ENCODE results near the gene EXOC2. TPM values are rescaled to one million over a fixed set of nuclear protein-coding genes. Genes with fewer than 3 reads are reported as not detected.
A peak's percentile ranks its signal among the peaks of the same experiment; 100 is the strongest.

The EXOC2 gene
- total RNA-seq, 3 donors from 2014 or later (not counting 1 experiment from before 2014, with no cell fraction given): 22.1 to 30.8 (median 26.5) TPM

DNA sequence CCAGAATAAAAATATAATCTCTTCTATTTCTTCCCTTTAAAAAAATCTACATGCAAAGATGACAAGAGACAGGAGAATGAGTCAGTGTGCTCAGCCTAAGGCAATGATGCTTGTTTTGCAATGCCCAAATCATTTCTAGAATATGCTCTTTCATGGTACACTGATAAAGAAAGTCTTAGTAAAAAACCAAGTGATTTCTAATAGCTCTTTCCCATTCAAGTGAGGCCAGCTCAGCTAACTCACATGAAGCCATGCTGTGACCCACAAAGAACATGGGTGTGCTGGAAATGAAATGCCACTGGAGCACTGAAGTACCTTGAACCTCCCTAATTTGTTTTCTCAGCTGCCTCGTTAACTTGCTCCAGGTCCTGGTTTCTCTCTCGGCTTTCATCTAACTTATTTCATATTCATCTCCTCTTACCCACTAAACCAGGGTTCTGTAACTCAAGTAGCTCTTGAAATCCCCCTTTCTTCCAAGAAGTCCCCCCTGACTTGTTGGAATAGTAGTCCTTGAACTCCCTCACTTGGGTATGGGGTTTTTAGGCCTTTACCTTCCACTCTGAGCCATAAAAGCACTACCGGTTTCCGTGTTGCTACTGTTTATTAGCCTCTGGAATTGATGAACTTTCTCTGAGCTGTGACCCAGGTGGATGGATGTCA lies 208.7 kb downstream of the EXOC2 start:
- 86% methylated on average over 4 of the region's 4 CpGs for WGBS (ENCODE audit: insufficient coverage)
- H3K27me3 ChIP-seq (ENCODE audit: control insufficient read depth, insufficient read depth, low read length): no peaks in the 10 kb centered on the region
- Mint-ChIP-seq H3K36me3 (no peaks in the 10 kb centered on the region), H3K27ac (no peak overlapping the region), H3K9me3 (no peaks in the 10 kb centered on the region), H3K27me3 (ENCODE audit: low read depth in 2 of 2) (no peaks in the 10 kb centered on the region), H3K4me3 (no peak overlapping the region), H3K4me1 (peaks cover 6% of the 10 kb centered on the region in 2 donors)
- ATAC-seq (no peak), DNase-seq (no peak)
- no peak overlapping the region for H3K27ac ChIP-seq (ENCODE audit: low read length)
- H3K4me3 ChIP-seq (ENCODE audit: low read length): no peak overlapping the region
- peaks cover 16% of the 10 kb centered on the region for H3K36me3 ChIP-seq (ENCODE audit: control insufficient read depth, insufficient read depth, low read length)
- no peaks in the 10 kb centered on the region for H3K9me3 ChIP-seq (ENCODE audit: control insufficient read depth, insufficient read depth, low read length)
- intact Hi-C loops (cut with micrococcal nuclease): no loop called here
- H3K4me1 ChIP-seq (ENCODE audit: control insufficient read depth, insufficient read depth, low read length): peaks cover 4% of the 10 kb centered on the region
- TF ChIP-seq, protein P1, sequence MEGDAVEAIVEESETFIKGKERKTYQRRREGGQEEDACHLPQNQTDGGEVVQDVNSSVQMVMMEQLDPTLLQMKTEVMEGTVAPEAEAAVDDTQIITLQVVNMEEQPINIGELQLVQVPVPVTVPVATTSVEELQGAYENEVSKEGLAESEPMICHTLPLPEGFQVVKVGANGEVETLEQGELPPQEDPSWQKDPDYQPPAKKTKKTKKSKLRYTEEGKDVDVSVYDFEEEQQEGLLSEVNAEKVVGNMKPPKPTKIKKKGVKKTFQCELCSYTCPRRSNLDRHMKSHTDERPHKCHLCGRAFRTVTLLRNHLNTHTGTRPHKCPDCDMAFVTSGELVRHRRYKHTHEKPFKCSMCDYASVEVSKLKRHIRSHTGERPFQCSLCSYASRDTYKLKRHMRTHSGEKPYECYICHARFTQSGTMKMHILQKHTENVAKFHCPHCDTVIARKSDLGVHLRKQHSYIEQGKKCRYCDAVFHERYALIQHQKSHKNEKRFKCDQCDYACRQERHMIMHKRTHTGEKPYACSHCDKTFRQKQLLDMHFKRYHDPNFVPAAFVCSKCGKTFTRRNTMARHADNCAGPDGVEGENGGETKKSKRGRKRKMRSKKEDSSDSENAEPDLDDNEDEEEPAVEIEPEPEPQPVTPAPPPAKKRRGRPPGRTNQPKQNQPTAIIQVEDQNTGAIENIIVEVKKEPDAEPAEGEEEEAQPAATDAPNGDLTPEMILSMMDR (IDR thresholded peaks at IDR 0.05): no peak

DNA sequence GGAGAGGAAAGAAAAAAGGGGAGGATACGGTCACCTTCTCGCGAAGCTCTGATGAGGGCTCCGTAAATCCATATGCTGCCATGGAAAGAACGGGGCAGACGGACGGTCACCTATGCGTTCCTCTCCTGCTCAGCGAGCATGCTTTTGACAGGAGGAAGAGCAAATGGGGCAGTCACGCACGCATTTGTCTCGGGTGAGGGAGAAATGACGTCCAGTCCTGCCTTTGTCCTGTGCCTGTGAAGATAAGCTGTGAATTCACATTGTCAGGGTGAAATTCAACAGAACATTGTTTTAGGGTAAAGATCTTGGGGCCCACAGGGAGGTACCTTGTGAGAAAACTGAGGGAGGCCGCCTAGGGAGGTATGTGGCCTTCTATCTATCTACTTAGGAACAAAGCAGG lies 217.6 kb downstream of the EXOC2 start:
- H3K36me3 Mint-ChIP-seq: no peaks in the 10 kb centered on the region
- peak overlapping the region; percentile 33 for H3K27ac ChIP-seq (ENCODE audit: low read length)
- no peaks in the 10 kb centered on the region for H3K9me3 Mint-ChIP-seq
- TF ChIP-seq, protein P1 (IDR thresholded peaks at IDR 0.05): no peak
- H3K9me3 ChIP-seq (ENCODE audit: control insufficient read depth, insufficient read depth, low read length): no peaks in the 10 kb centered on the region
- WGBS (ENCODE audit: insufficient coverage): 79% methylated on average over 14 of the region's 14 CpGs
- peaks cover 32 to 33% of the 10 kb centered on the region in 2 donors for H3K4me1 Mint-ChIP-seq
- no peaks in the 10 kb centered on the region for H3K36me3 ChIP-seq (ENCODE audit: control insufficient read depth, insufficient read depth, low read length)
- peak overlapping the region; percentile 8 to 16 for H3K27ac Mint-ChIP-seq
- peak overlapping the region; percentile 68 for H3K4me3 Mint-ChIP-seq
- H3K4me3 ChIP-seq (ENCODE audit: low read length): no peak overlapping the region
- ATAC-seq (peak; percentile 34 to 52 (median 36)), DNase-seq (no peak)
- no peaks in the 10 kb centered on the region for H3K27me3 ChIP-seq (ENCODE audit: control insufficient read depth, insufficient read depth, low read length)
- peaks cover 24% of the 10 kb centered on the region for H3K4me1 ChIP-seq (ENCODE audit: control insufficient read depth, insufficient read depth, low read length)
- H3K27me3 Mint-ChIP-seq (ENCODE audit: low read depth in 2 of 2): no peaks in the 10 kb centered on the region
- intact Hi-C loops (cut with micrococcal nuclease): loop anchor here (10.0 kb wide), 1 partner anchor 51 kb away; no protein-coding TSS in a partner anchor

DNA sequence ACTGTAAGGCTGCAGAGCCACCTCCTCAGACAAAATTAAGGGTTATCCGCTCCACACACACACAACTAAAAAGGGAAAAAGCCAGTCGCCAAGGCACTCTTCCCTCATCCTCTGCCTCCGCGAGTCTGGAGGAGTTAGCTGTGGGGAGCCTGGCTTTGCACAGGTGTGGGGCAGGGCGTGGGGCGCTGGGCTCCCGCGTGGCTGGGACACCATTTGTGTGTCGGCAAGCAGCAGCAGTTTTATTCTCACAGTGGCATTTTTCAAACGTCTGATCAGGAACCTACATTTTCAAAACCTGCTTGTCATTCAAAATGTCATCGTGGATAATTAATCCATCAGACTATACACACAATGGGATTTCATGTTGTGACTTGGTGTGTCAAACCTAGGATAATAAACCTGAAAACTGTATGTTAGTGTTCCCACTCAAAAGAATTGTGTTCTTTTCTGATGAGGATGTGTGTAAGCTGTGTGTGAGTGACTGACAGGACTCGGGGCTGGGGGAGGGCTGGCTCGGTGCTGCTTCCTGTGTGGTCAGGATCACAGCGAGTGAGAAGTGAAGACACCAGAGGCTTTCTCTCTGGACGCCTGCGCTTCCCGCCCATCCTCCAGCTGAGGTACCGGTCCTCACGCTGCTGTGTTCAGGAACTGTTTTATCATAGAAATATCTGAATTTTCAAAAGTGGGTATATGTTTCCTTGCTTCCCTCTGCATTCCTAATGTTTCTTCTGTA lies 218.3 kb downstream of the EXOC2 start:
- ATAC-seq (peak; percentile 96 to 100 (median 98)), DNase-seq (peak; percentile 63 to 82)
- Mint-ChIP-seq H3K4me1 (peaks cover 32 to 33% of the 10 kb centered on the region in 2 donors), H3K27ac (peak overlapping the region; percentile 8 to 16), H3K9me3 (no peaks in the 10 kb centered on the region), H3K36me3 (no peaks in the 10 kb centered on the region), H3K27me3 (ENCODE audit: low read depth in 2 of 2) (no peaks in the 10 kb centered on the region), H3K4me3 (peak overlapping the region; percentile 68)
- H3K4me1 ChIP-seq (ENCODE audit: control insufficient read depth, insufficient read depth, low read length): peaks cover 24% of the 10 kb centered on the region
- no peaks in the 10 kb centered on the region for H3K27me3 ChIP-seq (ENCODE audit: control insufficient read depth, insufficient read depth, low read length)
- intact Hi-C loops (cut with micrococcal nuclease): loop anchor here (10.0 kb wide), 1 partner anchor 50 kb away; no protein-coding TSS in a partner anchor
- WGBS (ENCODE audit: insufficient coverage): 11% methylated on average over 16 of the region's 19 CpGs
- TF ChIP-seq, protein P1 (IDR thresholded peaks at IDR 0.05): no peak
- H3K27ac ChIP-seq (ENCODE audit: low read length): peak overlapping the region; percentile 33
- no peaks in the 10 kb centered on the region for H3K36me3 ChIP-seq (ENCODE audit: control insufficient read depth, insufficient read depth, low read length)
- H3K9me3 ChIP-seq (ENCODE audit: control insufficient read depth, insufficient read depth, low read length): no peaks in the 10 kb centered on the region
- H3K4me3 ChIP-seq (ENCODE audit: low read length): peak overlapping the region; percentile 11

All from natural killer cell (primary cell).